Right lobe of liver (tissue), 4 donors: ENCODE data around the gene SLN.

Source experiments
- CTCF ChIP-seq, 4 donors: fragments of 200-600 bp in 3 of 4; fragments of 450-650 bp in 1 of 4; IDR thresholded peaks; one replicate each; pipeline versions ENCODE4 v1.5.1 to v1.8.0; 2016 to 2022; ENCODE audit warnings: antibody characterized with exemption in 4 of 4, mild to moderate bottlenecking in 2 of 4
- POLR2A ChIP-seq: fragments of 450-650 bp; IDR thresholded peaks from one replicate; pipeline ENCODE4 v1.6.1; 2017; ENCODE audit warnings: antibody characterized with exemption, mild to moderate bottlenecking
- donor health status: DM: no; HTN: no; CAD: no.
- donor health status: DM: no; HTN: no; CAD: no.
- donor health status: DM: no; HTN: yes; CAD: no.

GRCh38 chr11:107733518-107733917 is 21.7 kb upstream of the SLN start:
- TF ChIP-seq CTCF (IDR thresholded peaks at IDR 0.05), result no peak
- TF ChIP-seq POLR2A, result no peak
